AG09319 (cell line): ENCODE measurements around the gene AFF1.

Experiments
- DNase-seq: peaks from one replicate; pipeline ENCODE4 v3.0.0-alpha.2; 2010; ENCODE audit warnings: low read depth; ENCODE audit errors: extremely low read depth
- TF ChIP-seq, protein P1 (sequence below): IDR thresholded peaks from 2 replicates; pipeline ENCODE4 v1.5.1; 2011; ENCODE audit warnings: low read depth, mild to moderate bottlenecking, inconsistent platforms, low read length, moderate library complexity

AFF1 gene

DNA sequence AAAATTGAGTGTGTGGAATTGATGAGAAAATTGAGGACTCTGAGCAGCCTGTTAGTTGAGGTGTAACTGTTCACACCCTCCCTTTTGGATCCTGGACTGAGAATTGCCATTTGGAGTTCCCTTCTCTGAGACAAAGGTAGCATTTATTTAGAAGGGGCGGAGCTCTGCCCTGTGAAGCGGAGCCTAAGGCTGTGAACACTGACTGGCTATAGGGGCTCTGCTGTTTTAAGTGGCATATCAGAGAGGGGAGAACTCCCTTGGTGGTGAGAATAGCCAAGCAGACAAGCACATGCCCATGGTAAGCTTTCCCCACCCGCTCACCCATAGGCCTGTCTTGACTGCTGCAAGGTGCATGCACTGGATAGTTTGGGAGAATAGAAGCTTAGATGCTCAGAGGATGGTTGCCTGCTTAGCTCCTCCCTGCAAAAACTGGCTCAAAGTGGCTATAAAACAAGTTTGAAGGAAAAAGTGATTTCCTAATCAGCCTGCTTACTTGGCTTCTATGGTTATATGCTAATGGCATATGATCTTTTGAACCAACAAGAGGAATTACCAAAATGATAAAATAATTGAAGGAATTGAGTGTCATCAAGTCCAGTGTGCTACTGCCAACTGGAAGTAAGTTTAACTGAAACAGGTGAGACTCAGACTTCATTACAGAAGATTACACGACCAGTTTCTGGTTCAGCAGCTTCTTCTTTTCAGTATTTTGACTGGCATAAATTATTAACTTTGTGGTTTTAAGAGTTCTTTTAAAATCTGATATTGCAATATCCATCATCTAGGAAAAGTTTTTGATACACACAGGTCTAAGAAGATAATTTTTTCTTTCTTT lies 108.4 kb downstream of the AFF1 start:
- DNase-seq, result no peak
- TF ChIP-seq, protein P1, sequence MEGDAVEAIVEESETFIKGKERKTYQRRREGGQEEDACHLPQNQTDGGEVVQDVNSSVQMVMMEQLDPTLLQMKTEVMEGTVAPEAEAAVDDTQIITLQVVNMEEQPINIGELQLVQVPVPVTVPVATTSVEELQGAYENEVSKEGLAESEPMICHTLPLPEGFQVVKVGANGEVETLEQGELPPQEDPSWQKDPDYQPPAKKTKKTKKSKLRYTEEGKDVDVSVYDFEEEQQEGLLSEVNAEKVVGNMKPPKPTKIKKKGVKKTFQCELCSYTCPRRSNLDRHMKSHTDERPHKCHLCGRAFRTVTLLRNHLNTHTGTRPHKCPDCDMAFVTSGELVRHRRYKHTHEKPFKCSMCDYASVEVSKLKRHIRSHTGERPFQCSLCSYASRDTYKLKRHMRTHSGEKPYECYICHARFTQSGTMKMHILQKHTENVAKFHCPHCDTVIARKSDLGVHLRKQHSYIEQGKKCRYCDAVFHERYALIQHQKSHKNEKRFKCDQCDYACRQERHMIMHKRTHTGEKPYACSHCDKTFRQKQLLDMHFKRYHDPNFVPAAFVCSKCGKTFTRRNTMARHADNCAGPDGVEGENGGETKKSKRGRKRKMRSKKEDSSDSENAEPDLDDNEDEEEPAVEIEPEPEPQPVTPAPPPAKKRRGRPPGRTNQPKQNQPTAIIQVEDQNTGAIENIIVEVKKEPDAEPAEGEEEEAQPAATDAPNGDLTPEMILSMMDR, result no peak

DNA sequence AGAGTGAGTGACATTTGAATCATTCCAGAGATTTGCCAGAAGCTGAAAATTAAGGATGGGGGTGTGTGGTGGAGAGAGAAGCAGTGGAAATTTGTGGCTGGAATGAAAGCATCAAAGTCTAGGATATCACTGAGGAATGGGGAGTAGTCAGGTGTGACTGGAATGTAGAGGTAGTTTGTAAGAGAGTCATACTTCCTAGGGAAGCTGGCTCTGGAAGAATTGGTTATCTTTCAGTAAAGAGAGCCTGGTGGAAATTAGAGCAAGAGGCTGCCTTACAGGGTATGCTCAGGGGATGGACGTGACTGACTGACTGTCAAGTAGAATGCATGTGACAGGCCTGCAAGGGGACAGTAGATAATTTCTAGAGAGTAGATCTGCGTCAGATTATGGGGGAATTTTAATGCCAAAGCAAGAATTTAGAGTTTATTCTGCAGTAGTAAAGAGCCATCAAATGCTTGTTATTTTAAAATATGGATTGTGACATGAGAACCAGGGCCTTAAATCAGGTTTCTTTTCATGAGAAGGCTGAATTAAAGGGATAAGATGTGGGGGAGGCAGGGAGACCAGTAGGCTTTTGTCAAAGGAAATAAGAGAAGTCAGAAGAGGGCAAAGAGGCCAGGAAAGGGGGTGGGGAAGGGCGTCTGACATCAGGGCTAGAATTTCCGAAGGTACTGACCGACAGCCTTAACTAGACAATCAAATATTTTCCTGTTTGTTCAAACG lies 109.9 kb downstream of the AFF1 start:
- TF ChIP-seq, protein P1, result no peak
- no peak for DNase-seq

DNA sequence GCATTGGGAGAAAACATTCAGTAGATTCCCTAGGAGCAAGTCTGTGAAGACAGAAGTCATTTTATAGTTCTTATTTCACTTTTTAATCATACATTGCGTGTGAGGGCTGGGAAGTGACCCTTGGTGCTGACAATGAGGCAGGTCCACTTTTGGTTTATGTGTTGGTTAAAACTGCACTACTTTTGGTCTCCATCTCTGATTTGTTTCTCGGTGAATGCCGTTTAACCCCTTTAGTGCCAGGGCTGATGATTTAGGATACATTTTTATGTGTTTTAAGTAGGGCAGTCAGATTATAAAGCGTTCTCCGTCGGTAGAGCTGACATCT lies 110.4 kb downstream of the AFF1 start:
- TF ChIP-seq, protein P1, result no peak

DNA sequence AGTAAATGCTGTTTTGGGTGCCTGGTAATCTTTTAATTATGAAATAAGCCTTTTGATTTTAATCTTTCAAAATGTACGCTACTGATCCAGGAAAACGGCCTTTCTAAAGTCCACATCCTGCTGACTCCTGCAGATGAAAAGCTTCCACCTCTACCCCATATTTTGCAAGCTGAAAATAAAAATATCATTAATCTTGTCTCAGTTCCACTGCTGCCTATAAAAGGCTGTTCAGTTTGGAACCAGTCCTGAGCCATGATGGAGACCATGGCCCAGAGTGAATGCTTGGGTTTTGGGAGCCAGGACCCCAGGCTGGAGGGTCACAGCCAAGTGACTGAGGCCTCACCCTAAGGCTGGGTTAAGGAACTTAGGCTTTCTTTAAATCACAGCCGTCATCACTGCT lies 110.8 kb downstream of the AFF1 start:
- DNase-seq, result no peak
- TF ChIP-seq, protein P1, result no peak

More for the DNA sequence above, 110.4 kb downstream of the AFF1 start:
- no peak for DNase-seq

DNA sequence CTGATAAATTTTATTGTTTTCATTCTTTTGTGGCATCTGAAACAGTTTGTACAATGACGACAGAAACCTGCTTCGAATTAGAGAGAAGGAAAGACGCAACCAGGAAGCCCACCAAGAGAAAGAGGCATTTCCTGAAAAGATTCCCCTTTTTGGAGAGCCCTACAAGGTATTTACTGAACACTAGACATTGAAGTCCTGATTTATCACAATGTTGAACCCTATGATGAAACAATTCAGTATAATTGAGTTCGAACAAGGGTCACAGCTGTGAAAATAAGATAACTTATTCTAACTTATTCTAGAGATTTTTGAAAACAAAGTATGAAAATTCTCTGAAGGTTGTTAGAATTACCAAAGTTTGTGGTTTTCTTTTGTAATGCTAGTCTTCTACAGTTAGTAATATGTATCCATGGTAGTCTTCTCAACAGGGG lies 111.3 kb downstream of the AFF1 start:
- DNase-seq, result no peak
- TF ChIP-seq, protein P1, result no peak

DNA sequence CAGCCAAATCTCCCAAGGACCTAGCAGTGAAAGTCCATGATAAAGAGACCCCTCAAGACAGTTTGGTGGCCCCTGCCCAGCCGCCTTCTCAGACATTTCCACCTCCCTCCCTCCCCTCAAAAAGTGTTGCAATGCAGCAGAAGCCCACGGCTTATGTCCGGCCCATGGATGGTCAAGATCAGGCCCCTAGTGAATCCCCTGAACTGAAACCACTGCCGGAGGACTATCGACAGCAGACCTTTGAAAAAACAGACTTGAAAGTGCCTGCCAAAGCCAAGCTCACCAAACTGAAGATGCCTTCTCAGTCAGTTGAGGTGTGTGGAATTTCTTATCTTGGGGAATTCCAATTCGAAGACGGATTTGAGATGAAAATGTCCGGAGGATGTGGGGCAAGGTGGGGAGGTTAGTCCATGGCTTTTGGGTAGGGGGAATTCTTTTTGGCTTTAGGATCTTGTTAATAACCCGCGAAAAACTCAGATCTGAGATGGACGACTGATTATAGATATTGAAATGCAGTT lies 112.5 kb downstream of the AFF1 start:
- TF ChIP-seq, protein P1, result no peak
- DNase-seq, result no peak

DNA sequence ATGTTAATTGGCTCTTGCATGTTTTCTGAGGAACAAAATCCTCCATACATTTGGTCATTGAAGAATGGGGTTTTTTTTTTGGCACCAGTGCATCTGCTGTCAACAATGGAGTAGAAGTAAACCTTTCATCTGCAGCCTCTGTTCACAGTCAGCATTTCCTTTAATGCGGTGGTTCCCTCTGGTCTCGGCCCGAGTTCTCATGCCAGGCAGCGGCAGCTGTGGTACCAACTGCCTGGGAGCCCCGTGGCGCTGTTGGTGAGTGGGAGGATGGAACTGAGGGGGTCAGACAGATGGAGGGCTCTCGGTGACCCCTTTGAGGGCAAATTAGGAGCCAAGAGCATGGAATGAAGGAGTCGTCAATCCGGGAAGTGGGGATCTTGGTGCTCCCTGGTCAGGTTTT lies 114.7 kb downstream of the AFF1 start:
- TF ChIP-seq, protein P1, result no peak
- no peak for DNase-seq
